Endothelial cell (in vitro differentiated cells): ENCODE measurements around the gene PPARA. TPM values are rescaled to one million over a fixed set of nuclear protein-coding genes. Genes with fewer than 3 reads are reported as not detected.

Experiments
- DNase-seq: peaks from one replicate; pipeline ENCODE4 v3.0.0; 2021; ENCODE audit warnings: low spot score
- H3K27ac Mint-ChIP-seq: one replicate; pipeline ENCODE4 v1.8.0; 2021; ENCODE audit warnings: mixed read lengths, inconsistent platforms; ENCODE audit not compliant: unreplicated experiment
- H3K27me3 Mint-ChIP-seq: one replicate; pipeline ENCODE4 v1.8.0; 2021; ENCODE audit warnings: mild to moderate bottlenecking, moderate library complexity, mixed read lengths, inconsistent platforms; ENCODE audit not compliant: unreplicated experiment
- H3K36me3 Mint-ChIP-seq: one replicate; pipeline ENCODE4 v1.8.0; 2021; ENCODE audit warnings: mild to moderate bottlenecking, low read depth, mixed read lengths, inconsistent platforms; ENCODE audit not compliant: unreplicated experiment
- H3K4me1 Mint-ChIP-seq: one replicate; pipeline ENCODE4 v1.8.0; 2021; ENCODE audit warnings: mild to moderate bottlenecking, mixed read lengths, inconsistent platforms; ENCODE audit not compliant: unreplicated experiment
- H3K4me3 Mint-ChIP-seq: one replicate; pipeline ENCODE4 v1.8.0; 2021; ENCODE audit warnings: mild to moderate bottlenecking, mixed read lengths, inconsistent platforms; ENCODE audit not compliant: unreplicated experiment
- H3K9me3 Mint-ChIP-seq: one replicate; pipeline ENCODE4 v1.8.0; 2021; ENCODE audit warnings: mixed read lengths, inconsistent platforms; ENCODE audit not compliant: unreplicated experiment
- total RNA-seq: library from RNA; stranded (reverse); fragmentation: NEBNext Ultra II Directional; extraction: Animal tissue kit (Norgen Biotek cat#: 25700); gene quantifications from one replicate; pipeline ENCODE4 v1.2.1, GENCODE V29; 2021; ENCODE audit not compliant: unreplicated experiment
- TF ChIP-seq, protein P1 (sequence below): fragments of 200-600 bp; sonication (generic); IDR thresholded peaks from one replicate; pipeline ENCODE4 v1.5.0; 2021; ENCODE audit warnings: antibody characterized with exemption; ENCODE audit not compliant: unreplicated experiment

PPARA gene
- total RNA-seq, 1 donor from 2014 or later: 12.6 TPM

DNA sequence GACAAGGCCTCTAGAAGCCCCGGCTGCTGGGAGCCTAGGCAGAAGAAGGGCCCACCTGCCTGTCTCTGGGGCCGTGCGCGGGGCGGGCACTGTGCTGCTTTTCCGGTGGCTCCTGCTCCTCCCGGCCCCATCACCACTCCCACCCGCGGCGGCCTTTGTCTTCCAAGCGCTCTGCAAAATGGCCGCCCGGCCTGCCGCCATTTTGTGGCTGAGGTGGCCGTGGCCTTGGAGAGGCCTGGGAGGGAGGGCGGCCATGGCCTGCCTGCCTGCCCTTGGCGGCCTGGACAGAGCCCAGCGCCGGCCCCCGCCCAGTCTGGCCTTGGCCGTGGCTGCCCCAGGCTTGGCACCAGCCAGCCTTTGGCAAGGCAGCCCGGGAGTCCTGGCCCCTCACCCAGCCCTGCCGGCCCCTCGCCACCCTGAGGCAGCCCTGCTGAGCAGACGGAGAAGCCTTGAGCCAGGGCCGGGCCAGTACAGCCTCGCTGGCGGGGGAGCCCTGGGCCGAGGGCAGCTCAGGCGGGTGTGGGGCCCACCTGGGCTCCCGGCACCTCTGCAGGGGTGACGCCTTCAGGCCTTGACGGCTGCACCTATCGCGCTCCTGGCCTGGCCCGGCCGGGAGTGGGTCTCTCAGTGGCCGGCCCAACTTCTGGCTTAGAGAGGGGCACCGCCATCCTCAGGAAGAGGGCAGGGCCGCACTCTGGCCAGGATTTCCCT lies 46.0 kb upstream of the PPARA start:
- no peaks in the 10 kb centered on the region for H3K9me3 Mint-ChIP-seq

GRCh38 chr22:46104881-46105493 lies 45.3 kb upstream of the PPARA start:
- TF ChIP-seq, protein P1, sequence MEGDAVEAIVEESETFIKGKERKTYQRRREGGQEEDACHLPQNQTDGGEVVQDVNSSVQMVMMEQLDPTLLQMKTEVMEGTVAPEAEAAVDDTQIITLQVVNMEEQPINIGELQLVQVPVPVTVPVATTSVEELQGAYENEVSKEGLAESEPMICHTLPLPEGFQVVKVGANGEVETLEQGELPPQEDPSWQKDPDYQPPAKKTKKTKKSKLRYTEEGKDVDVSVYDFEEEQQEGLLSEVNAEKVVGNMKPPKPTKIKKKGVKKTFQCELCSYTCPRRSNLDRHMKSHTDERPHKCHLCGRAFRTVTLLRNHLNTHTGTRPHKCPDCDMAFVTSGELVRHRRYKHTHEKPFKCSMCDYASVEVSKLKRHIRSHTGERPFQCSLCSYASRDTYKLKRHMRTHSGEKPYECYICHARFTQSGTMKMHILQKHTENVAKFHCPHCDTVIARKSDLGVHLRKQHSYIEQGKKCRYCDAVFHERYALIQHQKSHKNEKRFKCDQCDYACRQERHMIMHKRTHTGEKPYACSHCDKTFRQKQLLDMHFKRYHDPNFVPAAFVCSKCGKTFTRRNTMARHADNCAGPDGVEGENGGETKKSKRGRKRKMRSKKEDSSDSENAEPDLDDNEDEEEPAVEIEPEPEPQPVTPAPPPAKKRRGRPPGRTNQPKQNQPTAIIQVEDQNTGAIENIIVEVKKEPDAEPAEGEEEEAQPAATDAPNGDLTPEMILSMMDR: no peak
- Mint-ChIP-seq H3K9me3 (no peaks in the 10 kb centered on the region), H3K27ac (no peak overlapping the region), H3K27me3 (peaks cover 6% of the 10 kb centered on the region), H3K36me3 (no peaks in the 10 kb centered on the region), H3K4me1 (no peaks in the 10 kb centered on the region), H3K4me3 (no peak overlapping the region)
- no peak for DNase-seq

More for the DNA sequence above, 46.0 kb upstream of the PPARA start:
- no peak overlapping the region for H3K27ac Mint-ChIP-seq
- peaks cover 6% of the 10 kb centered on the region for H3K27me3 Mint-ChIP-seq
- no peaks in the 10 kb centered on the region for H3K36me3 Mint-ChIP-seq
- no peak overlapping the region for H3K4me3 Mint-ChIP-seq
- TF ChIP-seq, protein P1: no peak
- DNase-seq: no peak
- H3K4me1 Mint-ChIP-seq: no peaks in the 10 kb centered on the region

GRCh38 chr22:46105494-46106278 lies 44.6 kb upstream of the PPARA start:
- no peak overlapping the region for H3K27ac Mint-ChIP-seq

DNA sequence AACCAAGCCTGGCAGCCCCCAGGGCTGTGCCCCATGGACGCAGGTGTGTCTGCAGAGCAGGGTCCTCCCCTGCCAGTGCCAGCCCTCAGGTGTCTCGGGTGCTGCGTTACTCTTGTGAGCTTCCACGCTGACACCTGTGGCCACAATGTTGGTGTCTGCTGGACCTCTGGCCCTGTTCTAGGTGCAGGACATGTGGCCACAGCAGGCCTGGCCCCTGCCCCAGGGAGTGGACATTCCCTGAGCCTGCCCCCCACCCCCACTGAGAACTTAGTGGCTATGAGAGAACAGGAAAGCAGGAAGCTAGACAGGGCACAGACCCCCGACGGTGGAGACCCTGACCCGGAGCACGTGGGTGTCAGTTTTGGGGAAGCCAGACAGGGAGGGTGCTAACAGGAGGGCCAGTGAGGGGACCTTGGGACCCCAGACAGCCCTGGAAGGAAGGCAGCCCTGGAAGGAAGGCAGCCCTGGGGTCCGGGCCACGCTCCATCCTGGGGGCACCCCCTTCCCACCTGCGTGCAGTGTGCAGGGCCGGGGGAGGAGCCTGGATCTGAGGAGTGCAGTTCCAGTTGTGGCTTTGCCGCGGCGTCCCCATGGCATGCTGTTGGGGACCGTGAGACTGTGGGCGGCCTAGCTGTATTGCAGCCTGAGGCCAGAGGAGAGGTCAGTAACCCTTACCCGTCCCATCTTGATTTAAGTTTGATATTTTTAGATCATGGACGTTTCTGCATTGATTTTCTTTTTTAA lies 43.9 kb upstream of the PPARA start:
- H3K4me3 Mint-ChIP-seq: no peak overlapping the region
- H3K27me3 Mint-ChIP-seq: peaks cover 3% of the 10 kb centered on the region
- H3K4me1 Mint-ChIP-seq: no peaks in the 10 kb centered on the region
- DNase-seq: no peak
- H3K36me3 Mint-ChIP-seq: no peaks in the 10 kb centered on the region
- H3K27ac Mint-ChIP-seq: no peak overlapping the region
- TF ChIP-seq, protein P1: no peak
- H3K9me3 Mint-ChIP-seq: no peaks in the 10 kb centered on the region

More at GRCh38 chr22:46105494-46106278, 44.6 kb upstream of the PPARA start:
- H3K9me3 Mint-ChIP-seq: no peaks in the 10 kb centered on the region
- H3K4me1 Mint-ChIP-seq: no peaks in the 10 kb centered on the region
- TF ChIP-seq, protein P1: no peak
- no peak overlapping the region for H3K4me3 Mint-ChIP-seq
- peaks cover 6% of the 10 kb centered on the region for H3K27me3 Mint-ChIP-seq
- DNase-seq: no peak
- no peaks in the 10 kb centered on the region for H3K36me3 Mint-ChIP-seq
